SK-N-SH treated with all-trans-retinoic acid at 6 μM for 48 hours (cell line): ENCODE measurements around the gene TNS1.

ENCODE experiments used
- ARNTL ChIP-seq: fragments of 450-650 bp; formaldehyde crosslinking; IDR thresholded peaks from 2 replicates; pipeline ENCODE4 v1.5.0; 2020; ENCODE audit warnings: low read depth, mild to moderate bottlenecking, moderate library complexity, borderline replicate concordance
- BACH2 ChIP-seq: fragments of 250-450 bp; sonication (Bioruptor Pico); IDR thresholded peaks from 2 replicates; pipeline ENCODE4 v1.9.0; 2021; ENCODE audit warnings: mild to moderate bottlenecking, borderline replicate concordance
- CREB5 ChIP-seq: fragments of 250-450 bp; sonication (Bioruptor Pico); IDR thresholded peaks from 2 replicates; pipeline ENCODE4 v1.5.1; 2020; ENCODE audit warnings: low read depth, mild to moderate bottlenecking, moderate library complexity
- CSDC2 ChIP-seq: fragments of 250-450 bp; sonication (Bioruptor Pico); IDR thresholded peaks from 2 replicates; pipeline ENCODE4 v1.5.0; 2020; ENCODE audit warnings: mild to moderate bottlenecking, moderate library complexity
- CSRNP3 ChIP-seq: fragments of 250-450 bp; sonication (Bioruptor Pico); IDR thresholded peaks from 2 replicates; pipeline ENCODE4 v1.5.1; 2021; ENCODE audit warnings: mild to moderate bottlenecking, moderate library complexity
- ISL1 ChIP-seq: fragments of 250-450 bp; sonication (Bioruptor Pico); IDR thresholded peaks from 2 replicates; pipeline ENCODE4 v2.1.2; 2022; ENCODE audit warnings: mild to moderate bottlenecking, moderate library complexity
- OSR1 ChIP-seq: fragments of 250-450 bp; sonication (Bioruptor Pico); IDR thresholded peaks from 2 replicates; pipeline ENCODE4 v1.8.0; 2022; ENCODE audit warnings: moderate library complexity, mild to moderate bottlenecking, inconsistent platforms
- PATZ1 ChIP-seq: fragments of 250-450 bp; sonication (Bioruptor Pico); IDR thresholded peaks from 2 replicates; pipeline ENCODE4 v1.8.0; 2020; ENCODE audit warnings: mild to moderate bottlenecking, moderate library complexity, borderline replicate concordance
- POU6F1 ChIP-seq: fragments of 250-450 bp; sonication (Bioruptor Pico); IDR thresholded peaks from 2 replicates; pipeline ENCODE4 v1.8.0; 2021; ENCODE audit warnings: low read depth, mild to moderate bottlenecking, moderate library complexity, borderline replicate concordance
- PPARA ChIP-seq: fragments of 250-450 bp; sonication (Bioruptor Pico); IDR thresholded peaks from 2 replicates; pipeline ENCODE4 v1.5.0; 2020; ENCODE audit warnings: mild to moderate bottlenecking, borderline replicate concordance
- TSHZ2 ChIP-seq: fragments of 250-450 bp; sonication (Bioruptor Pico); IDR thresholded peaks from 2 replicates; pipeline ENCODE4 v1.5.0; 2020; ENCODE audit warnings: mild to moderate bottlenecking, moderate library complexity
- ZNF565 ChIP-seq: fragments of 450-650 bp; formaldehyde crosslinking; conservative IDR thresholded peaks from 2 replicates; pipeline ENCODE4 v1.5.0; 2020; ENCODE audit warnings: low read depth, mild to moderate bottlenecking, moderate library complexity

- TF ChIP-seq ARNTL (CRISPR knock-in tag) (no peak), BACH2 (CRISPR knock-in tag) (no peak), PATZ1 (CRISPR knock-in tag) (no peak), PPARA (no peak), ISL1 (CRISPR knock-in tag) (no peak), CREB5 (CRISPR knock-in tag) (no peak), OSR1 (CRISPR knock-in tag) (no peak), POU6F1 (CRISPR knock-in tag) (no peak), CSRNP3 (no peak), ZNF565 (CRISPR knock-in tag) (no peak), TSHZ2 (CRISPR knock-in tag) (no peak), CSDC2 (CRISPR knock-in tag) (no peak)
Measured at GRCh38 chr2:217935235-217935879, 67.4 kb downstream of the TNS1 start.
